ENCODE measurements around the gene NSUN7.

- no peak for TF ChIP-seq CTCF (IDR thresholded peaks at IDR 0.05)
- TF ChIP-seq REST (IDR thresholded peaks at IDR 0.05; ENCODE audit: insufficient read depth in 1 of 2, low read depth in 2 of 2, low read length in 1 of 2) = no peak
- TF ChIP-seq SIN3A (IDR thresholded peaks at IDR 0.05; ENCODE audit: borderline replicate concordance, insufficient read depth, low read depth, low read length) = no peak
- no peak for TF ChIP-seq POLR2AphosphoS5 (IDR thresholded peaks at IDR 0.05; ENCODE audit: low read depth, low read length)
- TF ChIP-seq TCF7L2 (IDR thresholded peaks at IDR 0.05; ENCODE audit: low read depth, low read length) = no peak
These were observed 87.5 kb downstream of the NSUN7 start for GRCh38 chr4:40837094-40837870.

All from Panc1 (cell line).